EL (cell line): ENCODE data around the gene NXPH4.
A peak's percentile ranks its signal among the peaks of the same experiment; 100 is the strongest.

Experiments used
- DNase-seq: peaks from one replicate; pipeline ENCODE4 v3.0.0-alpha.2; 2016

The NXPH4 gene

DNA sequence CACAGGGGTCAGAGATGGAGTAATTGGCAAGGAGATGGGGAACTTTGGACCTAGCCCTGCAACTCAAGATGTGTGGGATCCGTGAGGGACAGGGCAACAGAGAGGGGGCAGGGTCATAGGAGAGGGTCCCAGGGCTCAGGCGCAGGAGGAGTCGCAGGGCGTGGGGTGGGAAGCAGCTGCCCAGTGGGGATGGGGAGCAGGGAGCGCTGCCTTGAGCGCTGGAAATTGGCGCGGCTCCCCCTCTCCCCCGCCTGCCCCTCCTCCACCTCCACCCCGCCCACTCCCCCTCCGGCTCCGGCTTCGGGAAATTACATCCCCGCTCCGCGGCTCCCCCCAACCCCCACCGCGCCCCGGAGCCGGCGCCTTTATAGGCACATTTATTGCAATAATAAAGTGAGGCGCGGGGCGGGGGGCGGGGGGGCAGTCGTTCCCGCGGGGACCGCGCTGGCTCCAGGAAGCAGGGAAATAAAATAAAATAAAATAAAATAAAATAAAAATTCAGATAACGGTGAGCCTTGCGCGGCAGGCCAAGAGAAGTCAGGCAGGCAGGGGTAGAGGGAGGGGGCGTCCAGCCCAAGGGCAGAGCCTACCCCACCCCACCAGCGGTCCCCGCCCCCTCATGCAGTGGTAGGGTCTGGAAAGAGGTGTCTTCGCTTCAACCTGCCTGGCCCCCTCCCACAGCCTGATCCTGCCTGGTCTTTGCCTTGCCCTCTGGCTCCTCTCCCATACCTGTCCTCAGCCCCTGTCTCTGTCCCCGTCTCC lies 3.6 kb downstream of the NXPH4 start:
- no peak for DNase-seq

DNA sequence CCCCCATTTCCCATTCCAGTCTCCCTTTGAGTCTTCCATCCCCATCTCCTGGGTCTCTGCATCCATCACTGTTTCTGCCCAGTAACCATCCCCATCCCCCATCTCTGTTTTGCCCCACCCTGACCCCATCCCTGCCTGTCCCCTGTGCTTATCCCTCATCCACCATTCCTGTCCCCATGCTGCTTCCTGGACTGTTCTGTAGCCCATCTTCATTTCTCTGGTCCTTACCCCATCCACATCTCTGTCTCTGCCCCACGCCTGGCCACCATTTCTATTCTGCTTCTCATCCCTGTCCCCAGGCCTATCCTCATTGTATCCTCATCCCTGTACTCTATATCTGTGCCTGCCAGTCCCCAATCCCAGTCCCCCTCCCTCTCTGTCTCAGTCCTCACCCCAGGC lies 4.2 kb downstream of the NXPH4 start:
- no peak for DNase-seq

- no peak for DNase-seq
Measured at GRCh38 chr12:57221169-57221917, 4.7 kb downstream of the NXPH4 start.

DNA sequence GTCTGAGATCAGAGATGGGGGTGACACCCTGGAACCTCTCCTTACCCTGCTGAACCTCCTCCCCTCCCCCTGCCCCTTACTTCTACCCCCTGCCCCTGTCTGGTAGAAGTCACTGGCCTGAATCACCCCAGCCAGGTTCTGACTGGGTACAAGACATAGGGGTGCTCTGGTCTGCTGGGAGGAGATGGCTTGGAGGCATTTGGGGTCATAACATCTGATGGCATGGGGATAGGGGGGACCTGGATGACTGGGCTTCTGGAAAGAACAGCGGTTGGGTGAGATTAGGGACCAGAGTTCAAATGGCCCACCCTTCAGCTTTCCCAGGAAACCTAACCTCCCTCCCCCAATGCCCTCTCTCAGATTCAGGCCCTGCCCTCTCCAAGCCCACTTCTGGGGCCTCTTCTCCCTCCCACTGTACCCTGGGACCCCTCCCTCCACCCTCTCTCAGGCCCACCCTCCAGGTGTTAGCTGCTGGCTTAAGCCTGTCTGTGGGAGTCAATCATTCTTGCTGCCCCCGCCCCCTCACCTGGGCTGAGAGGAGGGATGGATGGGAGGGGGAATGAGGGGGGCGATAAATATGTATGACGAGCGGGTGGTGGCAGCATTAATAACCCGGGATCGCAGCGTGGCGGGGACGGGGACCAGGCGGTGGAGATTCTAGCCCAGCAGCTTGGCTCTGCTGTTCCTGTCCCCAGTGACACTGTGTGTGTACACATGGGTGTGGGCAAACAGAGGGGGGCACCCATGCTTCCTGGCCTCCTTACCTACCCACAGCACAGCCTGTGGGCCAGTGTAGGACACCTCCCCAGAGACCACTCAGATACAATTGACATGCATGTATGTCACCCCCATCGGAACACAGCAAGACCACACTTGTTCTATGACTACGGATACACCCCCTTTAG lies 5.9 kb downstream of the NXPH4 start:
- DNase-seq: no peak

- no peak for DNase-seq
Measured at GRCh38 chr12:57223191-57224165, 6.9 kb downstream of the NXPH4 start.

GRCh38 chr12:57224278-57224972 lies 7.8 kb downstream of the NXPH4 start:
- DNase-seq: no peak

- no peak for DNase-seq
Measured at GRCh38 chr12:57224973-57225679, 8.5 kb downstream of the NXPH4 start.

DNA sequence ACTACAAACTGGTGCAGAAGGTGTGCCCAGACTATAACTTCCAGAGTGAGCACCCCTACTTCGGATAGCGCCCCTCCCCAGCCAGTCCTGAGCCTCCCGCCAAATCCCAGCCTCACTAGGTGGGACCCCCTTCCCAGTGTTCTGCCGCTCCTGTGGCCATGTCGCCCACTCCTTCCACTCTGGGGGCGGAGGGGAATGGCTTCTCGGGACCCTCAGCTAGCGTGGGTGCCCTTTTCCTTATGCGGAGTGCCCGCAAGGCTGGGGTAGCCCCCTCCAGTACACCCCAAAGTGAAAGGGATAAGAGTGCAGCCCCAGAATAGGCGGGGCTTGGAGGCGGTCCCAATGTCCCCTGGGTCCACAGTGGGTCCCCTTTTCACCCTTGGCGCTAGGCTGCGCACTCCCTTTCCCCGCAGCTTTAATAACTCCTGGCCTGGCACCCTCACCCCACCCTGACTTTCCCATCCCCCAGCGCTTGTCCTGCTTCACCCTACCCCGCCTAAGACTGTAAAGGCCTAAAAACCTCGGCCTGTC lies 9.2 kb downstream of the NXPH4 start:
- DNase-seq: no peak

DNA sequence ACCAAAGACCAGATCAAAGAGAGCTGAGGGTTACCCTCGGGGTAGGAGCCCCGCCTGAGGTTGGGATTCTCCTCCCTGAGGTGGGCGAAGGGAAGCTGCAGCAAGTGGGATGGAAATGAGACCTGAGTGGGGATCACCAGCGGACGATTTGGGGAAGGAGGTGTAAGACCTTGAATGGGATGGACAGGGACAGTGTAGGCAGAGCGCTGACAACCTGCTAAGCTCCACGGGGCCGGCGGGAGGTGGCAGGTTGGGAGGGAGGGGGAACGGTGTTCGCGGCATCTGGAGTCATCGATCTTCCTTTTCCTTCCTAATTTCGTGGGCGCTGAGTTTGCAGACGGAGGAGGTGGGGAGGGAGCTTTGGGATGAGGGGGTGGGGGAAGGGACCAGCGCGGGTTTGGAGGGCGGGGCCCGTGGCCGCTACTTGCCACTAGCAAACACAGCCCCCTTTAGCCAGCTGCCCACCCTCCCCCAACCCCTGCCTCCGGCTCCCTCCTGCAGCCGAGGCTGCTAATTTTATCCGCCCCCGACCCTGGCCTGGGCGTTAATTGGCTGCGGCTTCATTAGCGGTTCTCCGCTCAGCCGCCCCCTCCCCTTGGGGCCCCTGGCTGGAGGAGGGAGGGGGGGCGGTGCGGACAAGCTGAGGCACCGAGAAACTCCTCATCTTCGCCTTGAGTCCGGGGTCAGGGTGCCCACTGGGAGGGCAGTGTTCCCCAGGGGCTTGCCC lies 10.2 kb downstream of the NXPH4 start:
- no peak for DNase-seq

- no peak for DNase-seq
Measured at GRCh38 chr12:57227315-57228115, 10.9 kb downstream of the NXPH4 start.

- no peak for DNase-seq
Measured at GRCh38 chr12:57229046-57229633, 12.5 kb downstream of the NXPH4 start.

DNA sequence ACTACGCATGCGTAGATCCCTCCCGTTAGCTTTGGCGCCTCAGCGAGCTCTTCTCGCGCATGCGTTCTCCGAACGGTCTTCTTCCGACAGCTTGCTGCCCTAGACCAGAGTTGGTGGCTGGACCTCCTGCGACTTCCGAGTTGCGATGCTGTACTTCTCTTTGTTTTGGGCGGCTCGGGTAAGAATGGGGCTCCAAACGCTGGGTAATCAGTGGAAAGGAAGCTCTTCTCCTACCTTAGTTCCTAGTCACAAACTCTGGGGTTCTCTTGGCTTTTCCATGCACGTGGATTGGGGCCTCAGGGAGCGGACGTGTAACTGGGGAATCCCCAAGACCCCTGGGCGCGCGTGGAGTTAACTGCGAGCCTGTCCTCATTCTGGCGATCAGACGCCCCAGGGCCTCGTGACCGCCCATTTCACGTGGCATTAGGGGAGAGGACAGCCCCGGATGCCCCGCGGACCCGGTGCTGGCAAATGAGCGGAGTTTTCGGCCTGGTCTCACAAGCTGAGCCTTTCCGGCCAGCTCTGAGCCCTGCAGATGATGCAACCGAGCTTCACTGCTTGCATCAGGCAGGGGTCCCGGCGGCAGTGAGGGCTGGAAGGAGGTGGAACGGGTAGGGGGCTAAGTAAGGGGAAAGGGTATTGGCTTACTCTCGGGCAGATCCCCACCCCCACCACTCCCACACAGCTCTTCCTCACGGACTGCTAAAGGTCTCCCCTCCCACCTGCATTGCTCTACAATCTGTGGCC lies 13.2 kb downstream of the NXPH4 start, which contains the start of gene SHMT2:
Gene SHMT2, plus strand, starts transcription at position 78 of the 747 bp plus-strand sequence. Its CDS starts 68 bp downstream, at position 146.
- peak; percentile 96 for DNase-seq

GRCh38 chr12:57230381-57231155 lies 14.0 kb downstream of the NXPH4 start:
- DNase-seq: no peak

DNA sequence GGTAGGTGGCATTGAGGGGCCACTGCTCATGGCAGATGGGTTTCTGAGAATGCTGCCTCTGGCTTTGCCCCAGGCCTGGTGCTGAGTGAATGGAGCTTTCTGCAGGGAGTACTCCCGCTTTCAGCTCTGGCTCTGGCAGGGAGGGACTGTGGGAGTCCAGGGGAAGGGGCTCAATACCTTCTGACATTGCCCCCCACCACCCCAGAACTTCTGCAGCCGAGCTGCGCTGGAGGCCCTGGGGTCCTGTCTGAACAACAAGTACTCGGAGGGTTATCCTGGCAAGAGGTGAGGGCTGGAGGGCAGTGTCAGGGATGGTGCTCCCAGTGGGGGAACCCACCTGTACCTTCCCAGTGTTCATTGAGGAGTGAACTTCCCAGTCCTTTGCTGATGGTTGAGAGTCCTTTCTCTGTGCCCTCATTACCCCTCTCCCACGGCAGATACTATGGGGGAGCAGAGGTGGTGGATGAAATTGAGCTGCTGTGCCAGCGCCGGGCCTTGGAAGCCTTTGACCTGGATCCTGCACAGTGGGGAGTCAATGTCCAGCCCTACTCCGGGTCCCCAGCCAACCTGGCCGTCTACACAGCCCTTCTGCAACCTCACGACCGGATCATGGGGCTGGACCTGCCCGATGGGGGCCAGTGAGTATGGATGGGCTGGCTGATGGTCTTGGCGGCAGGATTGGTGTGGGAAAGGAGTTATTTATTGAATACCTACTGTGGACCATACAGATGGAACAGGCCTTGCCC lies 14.9 kb downstream of the NXPH4 start:
- DNase-seq: no peak

GRCh38 chr12:57232156-57232756 lies 15.7 kb downstream of the NXPH4 start:
- DNase-seq: no peak
